GM13977 (cell line): Measurements from ENCODE around the gene NCAN.
"Not testable (repeated sequence)": the region's sequence is repeated elsewhere in the genome, so short reads cannot be mapped to it uniquely, and the experiment has no call there.

Experiments
- DNase-seq: peaks from one replicate; pipeline ENCODE4 v3.0.0; 2012; ENCODE audit warnings: low spot score
- in situ Hi-C: fragments of 300-500 bp; cut with MboI; formaldehyde crosslinking; loops from one replicate; pipeline ENCODE4 v1.12.0; 2022; ENCODE audit warnings: low sequenced_read_pairs, low pct_unique_long_range_greater_than_20kb, mixed read lengths, inconsistent platforms; ENCODE audit not compliant: unreplicated experiment
- TF ChIP-seq, protein P1 (sequence below): IDR thresholded peaks from 2 replicates; pipeline ENCODE4 v1.5.1; 2012; ENCODE audit warnings: mild to moderate bottlenecking, control low read depth; ENCODE audit not compliant: insufficient read depth; ENCODE audit errors: extremely low read depth, missing control alignments

NCAN gene

DNA sequence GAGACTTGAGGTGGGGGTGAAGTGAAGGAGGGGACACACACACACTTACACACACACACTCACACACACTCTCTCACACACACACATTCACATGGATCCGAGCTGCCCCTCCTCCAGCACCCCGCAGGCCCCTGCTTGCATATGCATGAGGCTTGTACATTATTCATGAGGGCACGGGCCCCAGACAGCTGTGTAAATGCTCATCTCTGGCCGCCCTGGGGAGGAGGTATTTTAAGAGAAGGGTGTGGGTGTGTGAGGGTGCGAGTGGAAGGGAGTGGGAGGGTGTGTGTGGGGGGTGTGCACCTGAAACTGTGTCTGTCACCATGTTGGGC lies 2.4 kb downstream of the NCAN start:
- in situ Hi-C loops, result no loop called here
- TF ChIP-seq, protein P1, sequence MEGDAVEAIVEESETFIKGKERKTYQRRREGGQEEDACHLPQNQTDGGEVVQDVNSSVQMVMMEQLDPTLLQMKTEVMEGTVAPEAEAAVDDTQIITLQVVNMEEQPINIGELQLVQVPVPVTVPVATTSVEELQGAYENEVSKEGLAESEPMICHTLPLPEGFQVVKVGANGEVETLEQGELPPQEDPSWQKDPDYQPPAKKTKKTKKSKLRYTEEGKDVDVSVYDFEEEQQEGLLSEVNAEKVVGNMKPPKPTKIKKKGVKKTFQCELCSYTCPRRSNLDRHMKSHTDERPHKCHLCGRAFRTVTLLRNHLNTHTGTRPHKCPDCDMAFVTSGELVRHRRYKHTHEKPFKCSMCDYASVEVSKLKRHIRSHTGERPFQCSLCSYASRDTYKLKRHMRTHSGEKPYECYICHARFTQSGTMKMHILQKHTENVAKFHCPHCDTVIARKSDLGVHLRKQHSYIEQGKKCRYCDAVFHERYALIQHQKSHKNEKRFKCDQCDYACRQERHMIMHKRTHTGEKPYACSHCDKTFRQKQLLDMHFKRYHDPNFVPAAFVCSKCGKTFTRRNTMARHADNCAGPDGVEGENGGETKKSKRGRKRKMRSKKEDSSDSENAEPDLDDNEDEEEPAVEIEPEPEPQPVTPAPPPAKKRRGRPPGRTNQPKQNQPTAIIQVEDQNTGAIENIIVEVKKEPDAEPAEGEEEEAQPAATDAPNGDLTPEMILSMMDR, result no peak
- no peak for DNase-seq

DNA sequence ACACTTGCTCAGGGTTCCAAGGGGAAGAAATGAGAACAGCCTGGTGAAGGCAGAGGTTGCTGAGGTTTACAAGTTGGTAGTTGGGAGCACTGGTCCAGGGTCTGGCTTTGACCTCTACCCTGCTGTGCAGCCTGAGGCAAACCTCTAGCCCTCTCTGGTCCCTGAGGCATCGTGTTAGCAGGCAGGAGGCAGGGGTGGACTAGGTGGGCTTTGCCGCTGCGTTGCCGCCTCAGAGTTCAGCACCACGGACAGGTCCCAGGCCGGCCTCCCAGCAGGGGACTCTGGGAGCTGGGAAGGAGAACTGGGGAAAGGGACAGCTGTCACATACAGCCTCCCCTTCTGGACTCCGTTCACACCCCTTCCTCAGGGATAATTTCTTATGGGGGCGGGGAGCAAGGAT lies 3.1 kb downstream of the NCAN start:
- in situ Hi-C loops, result no loop called here
- TF ChIP-seq, protein P1, result no peak
- no peak for DNase-seq

DNA sequence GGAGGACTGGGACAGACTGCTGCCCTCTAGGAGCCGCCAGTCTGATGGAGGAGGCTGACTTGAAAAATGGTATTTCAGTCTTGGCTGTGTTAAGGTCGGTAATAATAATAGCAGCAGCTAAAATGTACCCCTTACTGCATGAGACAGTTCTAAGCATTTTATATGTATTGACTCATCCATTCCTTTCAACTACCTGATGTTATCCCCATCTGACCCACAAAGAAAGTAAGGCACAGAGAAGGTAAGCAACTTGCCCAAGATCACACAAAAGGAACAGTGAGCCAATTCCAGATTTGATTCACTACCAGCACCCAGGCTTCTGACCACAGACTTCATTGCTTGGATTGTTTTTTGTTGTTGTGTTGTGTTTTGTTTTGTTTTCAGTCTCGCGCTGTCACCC lies 4.0 kb downstream of the NCAN start:
- TF ChIP-seq, protein P1, result no peak
- in situ Hi-C loops, result no loop called here
- no peak for DNase-seq

DNA sequence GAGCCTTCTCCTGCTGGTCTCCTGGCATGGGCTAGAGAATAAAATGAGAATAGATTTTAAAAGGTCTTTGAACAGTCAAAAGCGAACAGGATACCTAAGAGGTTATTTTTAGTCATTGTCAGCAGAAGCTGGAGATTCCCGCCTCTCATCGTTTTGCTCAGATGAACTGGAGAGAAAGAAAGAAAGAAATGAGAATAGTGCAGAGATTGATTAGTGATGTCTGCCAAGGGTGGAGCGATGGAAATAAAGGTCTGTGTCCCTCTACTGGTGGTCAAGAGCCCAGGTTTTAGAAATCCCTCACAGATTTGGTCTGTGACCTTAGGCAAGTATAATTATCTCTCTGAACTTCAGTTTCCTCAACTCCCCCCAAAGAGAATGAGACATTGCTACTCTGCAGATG lies 5.3 kb downstream of the NCAN start:
- DNase-seq, result no peak
- in situ Hi-C loops, result no loop called here
- TF ChIP-seq, protein P1, result no peak

DNA sequence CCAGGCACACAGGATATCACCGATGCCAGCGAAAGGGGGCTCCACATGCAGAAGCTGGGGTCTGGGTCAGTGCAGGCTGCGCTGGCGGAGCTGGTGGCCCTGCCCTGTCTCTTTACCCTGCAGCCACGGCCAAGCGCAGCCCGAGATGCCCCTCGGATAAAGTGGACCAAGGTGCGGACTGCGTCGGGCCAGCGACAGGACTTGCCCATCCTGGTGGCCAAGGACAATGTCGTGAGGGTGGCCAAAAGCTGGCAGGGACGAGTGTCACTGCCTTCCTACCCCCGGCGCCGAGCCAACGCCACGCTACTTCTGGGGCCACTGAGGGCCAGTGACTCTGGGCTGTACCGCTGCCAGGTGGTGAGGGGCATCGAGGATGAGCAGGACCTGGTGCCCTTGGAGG lies 7.2 kb downstream of the NCAN start:
- TF ChIP-seq, protein P1, result no peak
- DNase-seq, result no peak
- in situ Hi-C loops, result no loop called here

DNA sequence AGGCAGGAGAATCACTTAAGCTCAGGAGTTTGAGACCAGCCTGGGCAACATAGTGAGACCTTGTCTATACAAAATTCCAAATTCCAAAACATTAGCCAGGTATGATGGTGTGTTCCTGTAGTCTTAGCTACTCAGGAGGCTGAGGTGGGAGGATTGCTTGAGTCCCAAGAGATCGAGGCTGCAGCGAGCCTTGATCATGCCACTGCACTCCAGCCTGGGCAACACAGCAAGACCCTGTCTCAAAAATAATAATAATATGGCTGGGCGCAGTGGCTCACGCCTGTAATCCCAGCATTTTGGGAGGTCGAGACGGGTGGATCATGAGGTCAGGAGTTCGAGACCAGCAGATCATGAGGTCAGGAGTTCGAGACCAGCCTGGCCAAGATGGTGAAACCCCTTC lies 9.2 kb downstream of the NCAN start:
- in situ Hi-C loops, DNase-seq: not testable (repeated sequence)

DNA sequence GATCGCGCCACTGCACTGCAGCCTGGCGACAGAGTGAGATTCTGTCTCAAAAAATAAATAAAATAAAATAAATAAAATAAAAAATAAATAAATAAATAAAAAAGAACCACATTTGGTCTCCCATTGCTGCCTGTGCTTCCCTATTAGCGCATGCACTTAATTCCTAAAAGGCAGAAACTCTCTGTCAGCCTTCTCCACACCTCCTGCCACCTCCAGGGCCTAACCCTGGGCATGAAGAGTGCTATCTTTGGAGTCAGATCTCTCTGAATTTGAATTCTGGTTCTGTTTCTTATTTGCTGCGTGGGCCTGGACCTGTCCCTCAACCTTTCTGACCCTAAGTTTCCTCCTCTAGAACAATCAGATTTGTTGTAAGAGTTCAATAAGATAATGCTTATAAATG lies 11.3 kb downstream of the NCAN start:
- in situ Hi-C loops, result no loop called here
- TF ChIP-seq, protein P1, result no peak
- DNase-seq, result no peak
